Esophagus muscularis mucosa (tissue), 4 donors: Measurements from ENCODE around the gene LRMDA. TPM values are rescaled to one million over a fixed set of nuclear protein-coding genes. Genes with fewer than 3 reads are reported as not detected.

ENCODE experiments used
- DNase-seq: peaks from one replicate; pipeline ENCODE4 v3.0.0-alpha.2; 2017; ENCODE audit errors: extremely low spot score
- H3K27ac ChIP-seq, 4 donors: fragments of 200-600 bp; sonication (generic); replicated peaks in 1 of 4; 1 replicate in 3 of 4; 2 replicates in 1 of 4; pipeline ENCODE4 v1.5.1; 2016 to 2019; ENCODE audit warnings: mild to moderate bottlenecking in 1 of 4
- H3K27me3 ChIP-seq, 4 donors: fragments of 200-600 bp; sonication (generic); one replicate each; pipeline versions ENCODE4 v1.5.1 to v1.6.0; 2016 to 2019
- H3K36me3 ChIP-seq, 4 donors: fragments of 200-600 bp; sonication (generic); one replicate each; pipeline ENCODE4 v1.5.1; 2016 to 2019
- H3K4me1 ChIP-seq, 4 donors: fragments of 200-600 bp; sonication (generic); one replicate each; pipeline ENCODE4 v1.5.1; 2016 to 2019
- H3K4me3 ChIP-seq, 4 donors: fragments of 200-600 bp; sonication (generic); 1 replicate in 2 of 4; 2 replicates in 2 of 4; pipeline ENCODE4 v1.5.1; 2016 to 2019; ENCODE audit warnings: mild to moderate bottlenecking in 4 of 4, moderate library complexity in 1 of 4
- H3K9me3 ChIP-seq, 4 donors: fragments of 200-600 bp; sonication (generic); 1 replicate in 3 of 4; 2 replicates in 1 of 4; pipeline ENCODE4 v1.5.1; 2016 to 2019
- CTCF ChIP-seq, 3 experiments: fragments of 200-600 bp in 2 of 3; fragments of 450-650 bp in 1 of 3; sonication (generic) in 2 of 3; IDR thresholded peaks; one replicate each; pipeline ENCODE4 v1.5.1; 2017 to 2019; ENCODE audit warnings: antibody characterized with exemption in 3 of 3, mild to moderate bottlenecking in 2 of 3, moderate library complexity in 1 of 3
- EP300 ChIP-seq: sonication (generic); formaldehyde crosslinking; IDR thresholded peaks from one replicate; pipeline ENCODE4 v1.6.1; 2017; ENCODE audit warnings: antibody characterized with exemption
- POLR2A ChIP-seq: fragments of 450-650 bp; IDR thresholded peaks from one replicate; pipeline ENCODE4 v1.6.1; 2017; ENCODE audit warnings: antibody characterized with exemption, moderate library complexity, mild to moderate bottlenecking, low read depth
- POLR2AphosphoS5 ChIP-seq, 2 donors: sonication (generic); formaldehyde crosslinking; IDR thresholded peaks; one replicate each; pipeline ENCODE4 v1.6.1; 2017; ENCODE audit warnings: antibody characterized with exemption in 2 of 2
- WGBS: methylation state at CpG from one replicate; pipeline ENCODE4 v1.1.5; 2018; 5-methylcytosine and 5-hydroxymethylcytosine counted together
- intact Hi-C: fragments of 100-400 bp; cut with DNase I; formaldehyde crosslinking; loops from one replicate; pipeline ENCODE4 v1.15.1; 2023
- total RNA-seq, 4 donors: library from RNA; depleted of rRNA; stranded (reverse); fragments of >200 nt; gene quantifications; one replicate each; pipeline versions ENCODE4 v1.1.0 to v1.2.1, GENCODE V29; 2016

LRMDA gene
- total RNA-seq, 4 donors from 2014 or later, result 14.3 to 34.9 (median 26.5) TPM

- TF ChIP-seq POLR2AphosphoS5 (IDR thresholded peaks at IDR 0.05) (no peak), EP300 (no peak), POLR2A (no peak), CTCF (IDR thresholded peaks at IDR 0.05) (no peak)
- DNase-seq, result no peak
- WGBS, result 93% methylated on average over 4 of the region's 4 CpGs
- Histone ChIP-seq H3K4me3 (no peak overlapping the region), H3K4me1 (no peaks in the 10 kb centered on the region), H3K36me3 (no peaks in the 10 kb centered on the region), H3K27me3 (no peaks in the 10 kb centered on the region), H3K9me3 (no peaks in the 10 kb centered on the region), H3K27ac (no peak overlapping the region)
- intact Hi-C loops, result no loop called here
Measured at GRCh38 chr10:75905490-75905889, 474.1 kb downstream of the LRMDA start.

- peak; percentile 48 to 56 (median 52) for TF ChIP-seq CTCF (IDR thresholded peaks at IDR 0.05)
- TF ChIP-seq POLR2A, result no peak
- Histone ChIP-seq H3K9me3 (no peaks in the 10 kb centered on the region), H3K4me1 (no peaks in the 10 kb centered on the region), H3K27ac (no peak overlapping the region), H3K36me3 (no peaks in the 10 kb centered on the region), H3K4me3 (no peak overlapping the region), H3K27me3 (no peaks in the 10 kb centered on the region)
- intact Hi-C loops, result no loop called here
- WGBS, result 76% methylated on average over 2 of the region's 2 CpGs
- DNase-seq, result no peak
Measured at GRCh38 chr10:75910032-75910431, 478.6 kb downstream of the LRMDA start.

GRCh38 chr10:75911426-75911825, 480.0 kb downstream of the LRMDA start:
- H3K4me1 ChIP-seq, result no peaks in the 10 kb centered on the region
- H3K27ac ChIP-seq, result no peak overlapping the region
- 90% methylated on average over 2 of the region's 2 CpGs for WGBS
- no peaks in the 10 kb centered on the region for H3K27me3 ChIP-seq
- H3K4me3 ChIP-seq, result no peak overlapping the region
- H3K9me3 ChIP-seq, result no peaks in the 10 kb centered on the region
- TF ChIP-seq POLR2A (no peak), POLR2AphosphoS5 (IDR thresholded peaks at IDR 0.05) (no peak), CTCF (IDR thresholded peaks at IDR 0.05) (no peak), EP300 (no peak)
- intact Hi-C loops, result no loop called here
- DNase-seq, result no peak
- no peaks in the 10 kb centered on the region for H3K36me3 ChIP-seq

GRCh38 chr10:75916906-75917305, 485.5 kb downstream of the LRMDA start:
- no peak for TF ChIP-seq EP300
- TF ChIP-seq POLR2AphosphoS5 (IDR thresholded peaks at IDR 0.05), result no peak
- no peak for TF ChIP-seq POLR2A
- no peak for TF ChIP-seq CTCF (IDR thresholded peaks at IDR 0.05)
- Histone ChIP-seq H3K9me3 (no peaks in the 10 kb centered on the region), H3K4me3 (no peak overlapping the region), H3K36me3 (no peaks in the 10 kb centered on the region), H3K27ac (no peak overlapping the region), H3K27me3 (no peaks in the 10 kb centered on the region), H3K4me1 (peaks cover 0 to 7% (median 0%) of the 10 kb centered on the region in 4 donors)
- WGBS, result 92% methylated on average over 3 of the region's 3 CpGs
- intact Hi-C loops, result no loop called here
- DNase-seq, result no peak

GRCh38 chr10:75919913-75920312, 488.5 kb downstream of the LRMDA start:
- intact Hi-C loops, result loop anchor here (10.0 kb wide), 1 partner anchor 115 kb away; no protein-coding TSS in a partner anchor
- Histone ChIP-seq H3K4me3 (no peak overlapping the region), H3K9me3 (no peaks in the 10 kb centered on the region), H3K36me3 (no peaks in the 10 kb centered on the region), H3K27me3 (no peaks in the 10 kb centered on the region), H3K27ac (no peak overlapping the region), H3K4me1 (peaks cover 0 to 7% (median 0%) of the 10 kb centered on the region in 4 donors)
- no peak for DNase-seq
- TF ChIP-seq POLR2AphosphoS5 (IDR thresholded peaks at IDR 0.05) (no peak), CTCF (IDR thresholded peaks at IDR 0.05) (no peak), POLR2A (no peak), EP300 (no peak)
- 77% methylated on average over 2 of the region's 2 CpGs for WGBS
